ENCODE results near the gene CCNA2.

CCNA2 gene

GRCh38 chr4:121769341-121769740, 54.3 kb downstream of the CCNA2 start:
- DNase-seq: no peak

DNA sequence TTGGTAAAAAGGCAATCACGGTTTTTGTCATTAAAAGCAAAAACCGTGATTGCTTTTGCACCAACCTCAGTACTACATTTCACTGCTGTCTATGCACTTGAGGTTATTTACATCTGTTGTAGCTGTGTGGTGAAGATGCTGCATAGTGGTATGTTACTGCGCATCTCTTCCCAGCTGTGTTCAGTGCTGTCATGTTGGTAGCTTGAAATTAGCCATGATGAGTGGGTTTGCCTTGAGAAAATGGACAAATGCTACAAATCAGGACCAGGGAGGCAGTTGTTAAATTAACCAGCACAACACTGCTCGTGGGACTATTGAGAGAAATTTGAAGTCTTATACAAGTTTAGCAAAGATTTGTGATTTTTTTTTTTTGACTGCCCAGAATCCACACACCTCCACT, 56.5 kb downstream of the CCNA2 start:
- no peak for DNase-seq

Measured in stimulated activated CD4-positive, alpha-beta T cell treated with anti-CD3 and anti-CD28 coated beads, Interleukin-4, amount 100 ng/mL, for 4 hours (primary cell).